IPS DF 4.7 (cell line): ENCODE measurements around the gene MOB2.
"Not testable (repeated sequence)": the region's sequence is repeated elsewhere in the genome, so short reads cannot be mapped to it uniquely, and the experiment has no call there.

Source experiments
- DNase-seq: peaks from one replicate; pipeline ENCODE4 v3.0.0-alpha.2; 2013; ENCODE audit warnings: low spot score; ENCODE audit errors: extremely low read depth

MOB2 gene

DNA sequence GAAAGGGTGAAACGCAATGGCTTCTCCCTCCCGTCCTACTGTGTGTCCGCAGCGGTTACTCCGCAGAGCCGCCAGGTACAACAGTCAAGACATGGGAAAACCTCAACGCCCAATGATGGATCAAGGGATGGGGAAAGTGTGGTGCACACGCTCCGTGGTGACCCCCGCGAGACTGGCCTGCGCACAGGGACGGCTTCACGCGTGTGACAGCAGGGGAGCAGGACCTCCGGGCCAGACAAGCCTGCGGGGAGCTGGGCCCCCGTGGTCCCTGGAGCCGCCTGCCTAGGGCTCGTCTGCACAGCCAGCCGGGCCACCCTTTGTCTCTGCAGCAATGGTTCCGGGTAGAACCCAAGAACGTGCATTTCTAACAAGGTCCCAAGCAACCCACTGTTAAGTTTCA is 31.7 kb upstream of the MOB2 start:
- DNase-seq, result no peak

- DNase-seq, result no peak
These were observed 30.8 kb upstream of the MOB2 start for GRCh38 chr11:1517117-1518005.

GRCh38 chr11:1516273-1517067 is 29.9 kb upstream of the MOB2 start:
- no peak for DNase-seq

GRCh38 chr11:1515082-1516060 is 28.8 kb upstream of the MOB2 start:
- DNase-seq, result no peak

- DNase-seq, result no peak
These were observed 27.9 kb upstream of the MOB2 start for GRCh38 chr11:1514336-1515061.

- no peak for DNase-seq
These were observed 27.0 kb upstream of the MOB2 start for GRCh38 chr11:1513326-1514296.

DNA sequence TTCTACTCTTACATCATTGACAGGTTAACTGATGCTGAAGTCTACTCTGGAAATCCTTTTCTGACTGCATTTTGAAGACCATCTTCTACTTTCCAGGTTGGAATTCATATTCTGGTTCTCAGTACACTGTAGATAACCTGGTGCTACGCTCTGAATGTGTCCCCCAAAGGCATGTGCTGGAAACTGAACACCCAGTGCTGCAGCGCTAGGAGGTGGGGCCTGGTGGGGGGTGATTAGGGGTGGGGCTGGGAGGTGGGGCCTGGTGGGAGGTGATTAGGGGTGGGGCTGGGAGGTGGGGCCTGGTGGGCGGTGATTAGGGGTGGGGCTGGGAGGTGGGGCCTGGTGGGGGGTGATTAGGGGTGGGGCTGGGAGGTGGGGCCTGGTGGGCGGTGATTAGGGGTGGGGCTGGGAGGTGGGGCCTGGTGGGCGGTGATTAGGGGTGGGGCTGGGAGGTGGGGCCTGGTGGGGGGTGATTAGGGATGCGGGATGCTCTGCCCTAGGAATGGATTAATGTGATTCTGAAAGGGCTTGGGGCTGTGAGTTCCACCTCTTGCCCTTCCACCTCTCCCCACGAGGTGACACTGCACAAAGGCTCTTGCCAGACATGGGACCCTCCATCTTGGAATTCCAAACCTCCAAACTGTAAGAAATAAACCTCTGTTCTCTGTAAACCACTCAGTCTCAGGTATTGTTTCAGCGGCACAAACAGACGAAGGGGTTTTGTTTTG is 26.1 kb upstream of the MOB2 start:
- DNase-seq, result not testable (repeated sequence)

DNA sequence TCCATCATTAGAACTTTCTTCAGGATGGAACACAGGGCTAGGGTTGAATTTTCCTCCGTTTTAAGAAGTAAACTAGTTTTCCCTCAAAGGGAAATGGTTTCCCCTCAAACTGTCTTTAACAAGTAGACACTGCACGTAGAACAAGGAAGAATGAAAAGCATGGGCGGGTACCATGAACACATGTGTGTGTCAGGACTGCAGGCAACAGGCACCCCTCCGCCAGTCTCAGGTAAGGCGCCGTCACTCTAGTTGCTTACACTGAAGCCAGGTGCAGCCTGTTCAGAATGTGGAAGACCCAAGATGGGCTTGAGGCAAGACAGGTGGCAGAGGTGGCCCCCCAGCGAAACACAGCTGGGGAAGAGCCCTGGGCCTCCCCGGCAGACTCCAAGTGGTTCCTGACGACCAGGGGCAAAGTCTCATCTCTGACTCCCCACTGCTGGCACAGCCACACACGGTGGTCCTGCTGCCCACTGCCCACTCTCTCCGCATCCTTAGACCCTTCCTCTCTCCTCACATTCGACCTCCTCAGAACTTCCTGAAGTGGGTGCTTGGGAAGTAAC is 25.4 kb upstream of the MOB2 start:
- no peak for DNase-seq

DNA sequence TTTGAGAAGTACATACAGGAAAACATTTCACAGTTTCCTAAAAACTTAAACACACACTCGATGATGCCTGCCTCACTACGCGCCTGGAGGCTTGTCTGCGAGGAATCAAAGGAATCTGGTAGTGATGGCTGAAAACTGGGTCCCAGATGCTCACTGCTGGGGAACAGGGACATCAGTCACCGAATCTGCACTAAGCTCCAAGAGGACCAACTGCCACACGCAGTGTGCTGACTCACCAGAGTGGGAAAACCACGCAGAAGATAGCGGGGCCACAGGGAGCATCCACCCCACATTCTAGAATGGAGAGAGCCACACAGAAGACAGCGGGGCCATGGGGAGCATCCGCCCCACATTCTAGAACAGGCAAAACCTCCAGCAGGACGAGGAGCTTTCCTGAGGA is 24.3 kb upstream of the MOB2 start:
- DNase-seq, result no peak

GRCh38 chr11:1510351-1510750 is 23.8 kb upstream of the MOB2 start:
- not testable (repeated sequence) for DNase-seq

DNA sequence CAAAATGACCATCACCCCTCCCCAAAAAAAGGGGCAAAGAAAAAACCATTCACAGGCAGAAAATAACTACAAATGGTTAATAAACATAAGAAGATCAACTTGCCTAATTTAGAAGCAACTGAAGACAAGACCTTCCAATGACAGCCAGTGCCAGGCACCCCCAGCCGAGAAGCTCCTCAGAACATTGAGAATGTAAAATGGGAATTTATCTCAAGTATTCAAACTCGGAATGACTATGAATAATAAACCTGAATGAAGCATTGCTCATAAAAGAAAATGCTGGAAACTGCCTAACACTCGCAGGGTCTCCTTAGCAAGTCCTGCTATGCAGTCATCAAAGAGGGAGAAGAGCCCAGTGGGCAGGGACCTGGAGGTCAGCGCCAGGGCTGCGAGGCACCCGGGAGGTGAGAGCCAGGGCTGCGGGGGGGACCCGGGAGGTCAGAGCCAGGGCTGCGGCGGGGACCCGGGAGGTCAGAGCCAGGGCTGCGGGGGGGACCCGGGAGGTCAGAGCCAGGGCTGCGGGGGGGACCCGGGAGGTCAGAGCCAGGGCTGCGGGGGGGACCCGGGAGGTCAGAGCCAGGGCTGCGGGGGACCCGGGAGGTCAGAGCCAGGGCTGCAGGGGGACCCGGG is 23.2 kb upstream of the MOB2 start:
- no peak for DNase-seq

DNA sequence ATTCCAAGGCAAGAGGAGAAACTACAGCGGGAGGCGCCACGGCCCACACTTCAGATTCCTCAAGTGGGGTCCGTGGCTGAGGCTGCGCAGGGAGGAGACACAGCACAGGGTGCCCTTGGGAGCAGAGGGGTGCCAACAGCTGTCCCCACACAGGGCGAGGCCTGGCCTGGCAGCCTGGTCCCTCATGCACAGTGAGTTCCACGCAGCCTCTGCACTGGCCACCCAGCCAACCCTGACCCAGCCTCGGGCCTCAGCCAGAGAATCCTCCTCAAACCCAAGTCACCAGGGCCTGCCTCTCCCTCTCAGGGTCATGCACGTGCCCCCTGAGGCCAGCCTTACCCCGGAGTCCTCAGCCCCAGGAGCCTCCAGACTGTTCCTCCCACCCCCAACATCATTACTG is 22.4 kb upstream of the MOB2 start:
- no peak for DNase-seq

GRCh38 chr11:1508491-1508891 is 21.9 kb upstream of the MOB2 start:
- DNase-seq, result no peak

DNA sequence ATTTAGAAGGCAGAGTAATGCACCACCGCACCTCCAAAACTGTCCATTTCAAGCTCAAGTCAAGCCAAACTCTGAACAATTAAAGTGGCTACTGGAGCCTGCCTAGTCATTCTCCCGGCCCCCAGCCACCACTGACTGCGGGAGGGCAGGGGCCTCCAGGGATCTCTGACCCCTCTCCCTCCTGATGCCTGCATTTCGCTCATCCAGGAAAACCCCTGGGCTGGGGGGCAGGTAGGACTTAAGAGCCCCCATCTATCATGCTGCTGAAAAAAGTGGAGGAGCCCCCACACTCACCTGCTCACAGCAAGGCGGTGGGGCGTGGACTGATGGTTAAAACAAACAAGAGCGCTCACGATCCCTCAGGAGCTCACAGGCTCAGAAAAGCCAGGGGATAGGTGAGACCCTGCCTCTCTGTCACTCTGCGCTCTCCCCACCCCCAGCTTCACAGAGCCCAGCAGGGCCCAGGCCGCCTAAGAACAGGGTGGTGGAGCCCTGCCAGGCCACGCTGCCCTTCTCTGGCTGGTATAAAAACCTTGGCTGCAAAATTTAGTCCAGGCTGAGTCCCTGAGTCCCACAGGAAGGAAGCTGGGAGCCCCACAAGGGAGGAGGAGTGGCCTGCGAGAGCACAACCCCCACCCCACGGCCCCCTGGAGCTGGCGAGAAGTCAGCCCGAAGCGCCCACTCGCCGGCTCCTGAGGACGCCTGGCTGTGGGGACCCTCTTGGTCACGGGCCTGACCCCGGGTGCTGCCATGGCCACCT is 21.0 kb upstream of the MOB2 start:
- DNase-seq, result no peak

DNA sequence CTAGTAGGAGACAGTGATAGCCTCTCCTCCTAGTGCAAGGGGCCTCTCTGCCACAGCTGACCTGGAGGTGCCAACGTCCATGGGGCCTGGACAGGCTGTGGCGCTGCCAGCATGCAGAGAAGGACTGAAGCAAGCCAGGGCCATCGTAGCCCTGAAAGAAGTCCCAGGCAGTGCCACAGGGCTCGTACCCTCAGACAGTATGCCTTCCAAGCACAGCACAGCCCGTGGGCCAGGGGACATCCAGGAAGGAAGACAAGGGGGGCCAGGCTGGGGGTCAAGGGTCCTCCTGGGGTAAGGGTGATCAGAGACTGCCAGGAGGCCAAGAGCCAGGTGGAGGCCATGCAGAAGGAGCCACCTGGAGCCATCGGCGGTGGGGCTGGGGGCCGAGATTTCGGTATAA is 20.4 kb upstream of the MOB2 start:
- DNase-seq, result no peak

- DNase-seq, result no peak
These were observed 18.9 kb upstream of the MOB2 start for GRCh38 chr11:1505480-1505879.

DNA sequence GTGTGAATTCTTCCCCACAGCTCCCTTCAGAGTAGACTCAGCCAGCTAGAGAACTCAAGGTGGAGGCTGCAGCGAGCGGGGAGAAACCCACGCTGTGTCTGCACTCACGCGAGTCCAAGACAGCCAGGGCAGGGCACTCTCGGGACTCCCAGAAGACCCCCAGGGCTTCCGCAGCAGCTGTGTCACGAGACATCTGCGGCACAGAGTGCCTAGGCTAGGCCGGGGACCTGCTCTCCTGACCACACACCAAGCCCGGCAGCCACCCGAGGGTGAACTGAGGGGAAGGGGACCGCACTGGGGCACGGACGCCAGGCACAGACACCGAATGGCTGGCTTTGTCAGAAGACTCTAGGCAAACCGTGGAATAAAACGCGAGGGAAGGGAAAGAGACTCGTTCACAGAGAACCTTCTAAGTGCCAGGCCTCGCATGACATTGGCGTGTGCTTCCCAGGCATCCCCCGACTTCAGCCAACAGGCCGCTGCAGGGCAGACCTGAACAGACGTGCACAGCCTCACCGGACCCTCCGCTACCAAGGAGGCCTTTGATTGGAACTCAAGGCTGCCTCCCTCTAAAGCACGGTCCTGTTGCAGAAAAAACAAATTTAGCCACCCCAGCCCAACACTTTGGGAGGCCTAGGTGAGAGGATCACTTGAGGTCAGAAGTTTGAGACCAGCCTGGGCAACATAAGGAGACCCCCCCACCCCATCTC is 18.2 kb upstream of the MOB2 start:
- no peak for DNase-seq
